LNCAP (cell line): Measurements from ENCODE around the gene DOCK10.

ENCODE experiments used
- CTCF ChIP-seq: fragments of 450-650 bp; IDR thresholded peaks from 2 replicates; pipeline ENCODE4 v1.5.1; 2017; ENCODE audit warnings: mild to moderate bottlenecking

DOCK10 gene

DNA sequence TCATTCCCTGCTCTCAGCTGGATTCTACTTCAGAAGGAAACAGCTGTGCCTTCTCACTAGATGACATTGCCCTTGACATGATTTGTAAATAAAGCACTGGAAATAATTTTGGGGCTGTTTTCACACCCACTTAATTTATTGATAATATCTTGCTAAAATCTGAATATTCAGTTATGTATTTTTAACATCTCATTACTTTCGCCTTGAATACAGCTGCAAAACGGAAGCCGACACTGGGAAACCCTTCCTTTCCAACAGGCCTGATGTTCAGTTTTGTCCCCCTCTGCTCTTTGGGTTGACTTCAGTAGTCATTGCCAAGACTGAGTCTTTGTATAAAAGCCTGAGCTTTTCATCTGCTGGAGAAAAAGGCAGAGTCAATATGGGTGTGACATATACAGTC, 82.7 kb downstream of the DOCK10 start:
- TF ChIP-seq CTCF = no peak

DNA sequence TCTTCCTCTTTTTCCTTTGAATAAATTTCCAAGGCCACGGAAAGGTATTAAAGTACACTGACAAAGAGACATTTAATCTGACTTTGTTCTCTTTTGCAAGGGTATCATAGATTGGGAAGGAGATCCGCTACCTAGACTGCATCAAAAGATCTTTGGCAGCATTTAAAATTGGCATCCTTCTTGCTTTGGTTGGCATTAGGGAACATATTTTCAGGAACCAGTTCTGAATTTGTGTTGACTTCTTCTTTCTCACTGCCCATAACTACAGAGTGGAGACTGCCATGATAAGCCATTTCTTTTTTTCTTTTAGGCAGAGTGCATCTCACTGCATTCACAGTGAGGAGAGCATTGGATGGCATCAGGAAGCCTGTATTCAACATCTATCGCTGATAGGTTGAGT, 83.4 kb downstream of the DOCK10 start:
- TF ChIP-seq CTCF = no peak

- TF ChIP-seq CTCF = no peak
Measured at GRCh38 chr2:224958462-224958857, 83.8 kb downstream of the DOCK10 start.

- no peak for TF ChIP-seq CTCF
Measured at GRCh38 chr2:224957540-224958461, 84.5 kb downstream of the DOCK10 start.

DNA sequence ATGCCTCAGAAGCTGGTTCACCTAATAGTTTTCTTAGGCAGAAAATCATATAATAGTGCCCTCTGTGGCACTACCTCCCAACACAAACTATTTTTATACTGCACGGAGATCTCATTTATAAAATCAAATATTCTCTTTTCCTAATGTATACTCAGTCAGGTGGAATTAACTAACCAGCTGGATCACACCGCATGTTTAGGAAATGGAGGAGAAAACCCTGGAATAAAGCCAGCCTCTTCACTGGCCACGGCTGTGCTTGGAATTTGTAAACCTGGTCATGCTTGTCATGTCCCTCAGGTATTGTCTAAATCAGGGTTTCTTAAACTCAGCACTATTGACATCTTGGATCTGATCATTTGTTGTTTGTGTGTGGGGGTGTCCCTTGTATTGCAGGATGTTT, 85.6 kb downstream of the DOCK10 start:
- no peak for TF ChIP-seq CTCF

GRCh38 chr2:224954980-224955379, 87.3 kb downstream of the DOCK10 start:
- no peak for TF ChIP-seq CTCF

GRCh38 chr2:224952936-224953657, 89.2 kb downstream of the DOCK10 start:
- TF ChIP-seq CTCF = no peak
